Nephron (organoid): ENCODE data around the gene MED9.

Source experiments
- H3K27ac Mint-ChIP-seq, 3 experiments: 2 replicates each; pipeline ENCODE4 v1.8.0; 2020; ENCODE audit warnings: mixed read lengths in 3 of 3, mild to moderate bottlenecking in 2 of 3, moderate library complexity in 1 of 3
- H3K27me3 Mint-ChIP-seq: 2 replicates; pipeline ENCODE4 v1.8.0; 2021; ENCODE audit warnings: low read depth, mild to moderate bottlenecking, moderate library complexity, mixed read lengths
- H3K36me3 Mint-ChIP-seq: 2 replicates; pipeline ENCODE4 v1.8.0; 2020; ENCODE audit warnings: low read depth, mixed read lengths
- H3K4me1 Mint-ChIP-seq: 2 replicates; pipeline ENCODE4 v1.8.0; 2020; ENCODE audit warnings: mixed read lengths
- H3K4me3 Mint-ChIP-seq, 3 experiments: 2 replicates each; pipeline ENCODE4 v1.8.0; 2020; ENCODE audit warnings: mild to moderate bottlenecking in 3 of 3, mixed read lengths in 3 of 3, moderate library complexity in 2 of 3
- H3K9me3 Mint-ChIP-seq: 2 replicates; pipeline ENCODE4 v1.8.0; 2020; ENCODE audit warnings: mixed read lengths
- TF ChIP-seq, protein P1 (sequence below), 3 experiments: fragments of 200-600 bp; sonication (generic); IDR thresholded peaks; one replicate each; pipeline ENCODE4 v1.5.0; 2021; ENCODE audit warnings: antibody characterized with exemption in 3 of 3; ENCODE audit not compliant: unreplicated experiment in 3 of 3

MED9 gene

DNA sequence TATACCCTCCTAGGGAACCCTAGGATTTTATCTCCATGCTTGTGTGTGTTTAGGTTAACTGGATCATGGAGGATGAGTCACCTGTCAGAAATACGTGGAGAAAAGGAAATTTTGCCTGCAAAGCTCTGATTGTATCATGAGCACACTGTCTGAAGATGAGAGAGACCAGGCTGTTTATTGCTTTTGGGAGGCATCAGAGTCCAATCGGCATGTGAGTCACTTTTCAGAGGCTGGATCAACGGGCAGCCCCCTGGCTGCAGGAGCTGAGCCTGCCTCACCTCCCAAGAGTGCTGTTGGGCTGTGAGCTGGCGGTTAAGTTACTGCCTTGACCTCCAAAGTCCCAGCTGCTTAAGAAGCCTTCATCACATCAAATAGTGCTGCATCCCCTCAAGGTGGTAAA lies 41.5 kb upstream of the MED9 start:
- no peak overlapping the region for H3K27ac Mint-ChIP-seq
- H3K36me3 Mint-ChIP-seq: no peaks in the 10 kb centered on the region
- TF ChIP-seq, protein P1, sequence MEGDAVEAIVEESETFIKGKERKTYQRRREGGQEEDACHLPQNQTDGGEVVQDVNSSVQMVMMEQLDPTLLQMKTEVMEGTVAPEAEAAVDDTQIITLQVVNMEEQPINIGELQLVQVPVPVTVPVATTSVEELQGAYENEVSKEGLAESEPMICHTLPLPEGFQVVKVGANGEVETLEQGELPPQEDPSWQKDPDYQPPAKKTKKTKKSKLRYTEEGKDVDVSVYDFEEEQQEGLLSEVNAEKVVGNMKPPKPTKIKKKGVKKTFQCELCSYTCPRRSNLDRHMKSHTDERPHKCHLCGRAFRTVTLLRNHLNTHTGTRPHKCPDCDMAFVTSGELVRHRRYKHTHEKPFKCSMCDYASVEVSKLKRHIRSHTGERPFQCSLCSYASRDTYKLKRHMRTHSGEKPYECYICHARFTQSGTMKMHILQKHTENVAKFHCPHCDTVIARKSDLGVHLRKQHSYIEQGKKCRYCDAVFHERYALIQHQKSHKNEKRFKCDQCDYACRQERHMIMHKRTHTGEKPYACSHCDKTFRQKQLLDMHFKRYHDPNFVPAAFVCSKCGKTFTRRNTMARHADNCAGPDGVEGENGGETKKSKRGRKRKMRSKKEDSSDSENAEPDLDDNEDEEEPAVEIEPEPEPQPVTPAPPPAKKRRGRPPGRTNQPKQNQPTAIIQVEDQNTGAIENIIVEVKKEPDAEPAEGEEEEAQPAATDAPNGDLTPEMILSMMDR (IDR thresholded peaks at IDR 0.05; ENCODE audit: unreplicated experiment in 3 of 3): no peak
- H3K4me1 Mint-ChIP-seq: peaks cover 8% of the 10 kb centered on the region
- no peaks in the 10 kb centered on the region for H3K9me3 Mint-ChIP-seq
- H3K27me3 Mint-ChIP-seq: peaks cover 11% of the 10 kb centered on the region
- H3K4me3 Mint-ChIP-seq: no peak overlapping the region

- Mint-ChIP-seq H3K27ac (no peak overlapping the region), H3K36me3 (no peaks in the 10 kb centered on the region), H3K9me3 (no peaks in the 10 kb centered on the region), H3K27me3 (peaks cover 7% of the 10 kb centered on the region), H3K4me3 (no peak overlapping the region), H3K4me1 (peaks cover 11% of the 10 kb centered on the region)
- TF ChIP-seq, protein P1 (IDR thresholded peaks at IDR 0.05; ENCODE audit: unreplicated experiment in 3 of 3): no peak
These were observed 39.3 kb upstream of the MED9 start for GRCh38 chr17:17437461-17437860.

DNA sequence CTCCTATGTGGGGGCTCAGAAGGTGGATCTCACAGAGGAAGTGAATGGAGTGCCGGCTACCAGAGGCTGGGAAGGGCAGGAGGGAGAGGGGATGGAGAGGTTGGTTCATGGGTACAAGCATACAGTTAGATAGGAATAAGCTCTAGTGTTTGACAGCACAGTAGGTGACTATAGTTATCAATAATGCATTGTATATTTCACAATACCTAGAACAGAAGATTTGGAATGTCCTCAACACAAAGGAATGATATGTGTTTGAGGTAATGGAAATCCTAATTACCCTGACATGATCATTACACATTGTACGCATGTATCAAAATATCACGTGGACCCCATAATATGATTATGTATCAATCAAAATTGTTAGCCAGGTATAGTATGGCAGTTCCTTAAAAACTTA lies 38.9 kb upstream of the MED9 start:
- peaks cover 11% of the 10 kb centered on the region for H3K4me1 Mint-ChIP-seq
- H3K27ac Mint-ChIP-seq: no peak overlapping the region
- peaks cover 6% of the 10 kb centered on the region for H3K27me3 Mint-ChIP-seq
- no peaks in the 10 kb centered on the region for H3K9me3 Mint-ChIP-seq
- no peaks in the 10 kb centered on the region for H3K36me3 Mint-ChIP-seq
- no peak overlapping the region for H3K4me3 Mint-ChIP-seq
- TF ChIP-seq, protein P1 (IDR thresholded peaks at IDR 0.05; ENCODE audit: unreplicated experiment in 3 of 3): no peak

DNA sequence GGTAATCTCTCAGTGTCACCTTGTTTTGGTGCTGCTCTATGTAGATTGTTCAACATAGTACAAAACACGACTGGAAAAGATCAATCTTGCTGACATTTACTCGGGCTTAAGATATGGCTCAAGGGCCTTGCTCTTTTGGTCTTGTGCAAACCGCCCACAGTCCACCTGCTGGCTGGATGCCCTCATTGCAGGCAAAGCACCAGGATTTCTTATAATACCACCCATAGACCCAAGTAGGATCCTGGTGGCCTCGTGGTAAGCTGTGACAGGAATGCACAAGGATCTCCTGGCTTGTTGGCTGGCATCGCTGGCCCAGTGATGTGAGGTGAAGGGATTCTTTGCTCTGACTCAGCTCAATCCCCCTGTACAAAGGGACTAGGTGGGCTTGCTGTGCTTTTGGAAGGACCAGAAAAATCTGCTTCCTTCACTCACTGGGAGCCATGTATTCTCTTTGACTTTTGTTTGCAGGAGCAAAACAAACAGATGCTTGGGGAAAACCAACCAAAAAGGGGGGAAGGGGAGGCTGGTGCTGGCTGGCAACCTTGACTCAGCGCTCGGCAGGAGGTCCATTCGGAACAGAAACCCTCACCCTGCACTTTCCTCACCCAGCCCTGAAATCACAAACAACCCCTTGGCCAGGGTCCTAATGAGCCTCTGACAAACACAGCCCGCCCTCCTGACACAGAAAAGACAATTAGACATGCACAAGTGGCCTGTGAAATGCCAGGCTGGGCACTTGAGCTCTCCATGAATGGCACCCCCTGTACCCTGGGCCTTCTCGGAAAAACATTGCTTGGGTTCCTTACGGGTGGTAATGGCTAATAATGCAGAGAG lies 36.6 kb upstream of the MED9 start:
- peak overlapping the region in 1 of 3 experiments; percentile 58 for H3K27ac Mint-ChIP-seq
- peaks cover under 1% of the 10 kb centered on the region for H3K27me3 Mint-ChIP-seq
- no peaks in the 10 kb centered on the region for H3K9me3 Mint-ChIP-seq
- no peaks in the 10 kb centered on the region for H3K36me3 Mint-ChIP-seq
- H3K4me3 Mint-ChIP-seq: no peak overlapping the region
- peaks cover 11% of the 10 kb centered on the region for H3K4me1 Mint-ChIP-seq
- TF ChIP-seq, protein P1 (IDR thresholded peaks at IDR 0.05; ENCODE audit: unreplicated experiment in 3 of 3): peak; percentile 37 to 46 (median 45)

DNA sequence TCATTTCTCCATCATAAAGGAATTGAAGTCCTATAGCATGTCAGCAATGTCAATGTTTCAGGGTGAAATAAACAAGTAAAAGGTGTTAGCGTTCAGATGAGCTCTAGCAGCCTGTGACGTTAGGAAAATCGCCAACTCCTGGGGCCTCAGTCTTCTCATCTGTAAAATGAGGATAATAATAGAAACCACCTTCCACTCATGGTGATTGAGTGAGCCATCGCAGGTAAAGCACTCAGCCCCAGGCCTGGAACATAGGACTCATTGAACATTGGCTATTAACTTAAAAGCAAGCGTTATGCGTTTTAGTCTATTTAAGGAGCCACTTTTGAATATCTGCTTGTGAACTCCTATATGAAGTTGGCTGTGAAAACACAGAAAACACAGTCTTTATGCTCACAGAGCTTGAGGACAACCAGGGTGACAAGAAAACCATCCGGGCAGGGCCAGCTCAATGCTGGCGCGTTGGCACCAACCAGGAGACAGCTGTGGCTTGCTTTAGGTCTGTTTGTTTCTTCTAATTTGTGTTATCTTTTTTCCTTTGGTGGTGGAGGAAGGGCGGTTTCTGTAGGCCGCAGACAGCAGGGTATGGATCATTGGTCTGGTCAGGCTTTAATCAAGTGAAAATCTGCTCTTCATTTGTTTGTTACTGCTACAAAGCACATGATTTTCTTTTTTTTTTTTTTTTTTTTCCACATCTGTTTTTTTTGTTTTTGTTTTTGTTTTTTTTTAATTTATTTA lies 35.7 kb upstream of the MED9 start:
- Mint-ChIP-seq H3K9me3 (no peaks in the 10 kb centered on the region), H3K27me3 (peaks cover 4% of the 10 kb centered on the region), H3K27ac (peak overlapping the region in 1 of 3 experiments; percentile 58), H3K4me3 (no peak overlapping the region), H3K36me3 (no peaks in the 10 kb centered on the region), H3K4me1 (peaks cover 20% of the 10 kb centered on the region)
- TF ChIP-seq, protein P1 (IDR thresholded peaks at IDR 0.05; ENCODE audit: unreplicated experiment in 3 of 3): no peak
